Activated CD8-positive, alpha-beta memory T cell treated with anti-CD3 and anti-CD28 coated beads, Interleukin-2, amount 10 ng/mL, durations not matched to agents 7 days and 5 days (primary cell): ENCODE results near the gene BAIAP2. TPM values are rescaled to one million over a fixed set of nuclear protein-coding genes. Genes with fewer than 3 reads are reported as not detected.
"Not testable (repeated sequence)": the region's sequence is repeated elsewhere in the genome, so short reads cannot be mapped to it uniquely, and the experiment has no call there.

Source experiments
- ATAC-seq: fragments of 150-1000 bp; cut with Tn5 transposase; one replicate; pipeline ENCODE4 v1.10.0; 2021; ENCODE audit warnings: moderate library complexity
- CTCF ChIA-PET: fragments of 350-600 bp; sonication (Branson Sonifier 250); formaldehyde crosslinking; loops from one replicate; lab custom pipeline; 2021; ENCODE audit warnings: antibody characterized with exemption; lab: Charles Lee
- DNase-seq: peaks from one replicate; pipeline ENCODE4 v3.0.0-alpha.2; 2020
- H3K27ac Mint-ChIP-seq: one replicate; pipeline ENCODE4 v1.8.0; 2021; ENCODE audit warnings: mild to moderate bottlenecking, mixed read lengths
- H3K27me3 Mint-ChIP-seq: one replicate; pipeline ENCODE4 v1.8.0; 2021; ENCODE audit warnings: mixed read lengths
- H3K36me3 Mint-ChIP-seq: one replicate; pipeline ENCODE4 v1.8.0; 2021; ENCODE audit warnings: mild to moderate bottlenecking, mixed read lengths
- H3K4me1 Mint-ChIP-seq: one replicate; pipeline ENCODE4 v1.8.0; 2021; ENCODE audit warnings: mixed read lengths
- H3K4me3 Mint-ChIP-seq: one replicate; pipeline ENCODE4 v1.8.0; 2021; ENCODE audit warnings: mild to moderate bottlenecking, moderate library complexity, mixed read lengths
- H3K9me3 Mint-ChIP-seq: one replicate; pipeline ENCODE4 v1.8.0; 2022; ENCODE audit warnings: low read depth, mixed read lengths
- total RNA-seq, 2 experiments: library from RNA; stranded (reverse); gene quantifications; one replicate each; pipeline ENCODE4 v1.2.3, GENCODE V29; 2021

The BAIAP2 gene
- total RNA-seq, 2 experiments from 2014 or later, result 4.8 to 7.0 TPM

GRCh38 chr17:81030312-81030711 is 4.6 kb upstream of the BAIAP2 start:
- not testable (repeated sequence) for DNase-seq, H3K27ac Mint-ChIP-seq, H3K9me3 Mint-ChIP-seq, H3K4me1 Mint-ChIP-seq, H3K36me3 Mint-ChIP-seq, H3K4me3 Mint-ChIP-seq, ATAC-seq
- CTCF ChIA-PET, result interaction anchor here (0.8 kb wide), 1 partner anchor 13 kb away, joined by 3 read pairs; no protein-coding TSS in a partner anchor
- peaks cover 28% of the 10 kb centered on the region for H3K27me3 Mint-ChIP-seq

GRCh38 chr17:81030741-81031565 is 4.0 kb upstream of the BAIAP2 start:
- H3K27me3 Mint-ChIP-seq, result peaks cover 31% of the 10 kb centered on the region
- no peak overlapping the region for H3K27ac Mint-ChIP-seq
- ATAC-seq (no peak), DNase-seq (no peak)
- CTCF ChIA-PET, result interaction anchor here (0.6 to 1.6 kb wide), 2 partner anchors 42 to 66 kb away, joined by 3 read pairs; no protein-coding TSS in a partner anchor
- H3K4me1 Mint-ChIP-seq, result peaks cover 6% of the 10 kb centered on the region
- no peak overlapping the region for H3K4me3 Mint-ChIP-seq
- peaks cover 4% of the 10 kb centered on the region for H3K9me3 Mint-ChIP-seq
- H3K36me3 Mint-ChIP-seq, result no peaks in the 10 kb centered on the region

GRCh38 chr17:81031566-81032550 is 3.1 kb upstream of the BAIAP2 start:
- Mint-ChIP-seq H3K27me3 (peaks cover 37% of the 10 kb centered on the region), H3K4me1 (peaks cover 6% of the 10 kb centered on the region), H3K36me3 (no peaks in the 10 kb centered on the region), H3K27ac (no peak overlapping the region), H3K9me3 (peaks cover 2% of the 10 kb centered on the region), H3K4me3 (no peak overlapping the region)
- no peak for DNase-seq
- CTCF ChIA-PET, result interaction anchor here (0.6 to 3.9 kb wide), 3 partner anchors 9 to 66 kb away, joined by 3 to 21 read pairs (median 3); no protein-coding TSS in a partner anchor
- ATAC-seq, result no peak

- Mint-ChIP-seq H3K4me1 (peaks cover 6% of the 10 kb centered on the region), H3K27me3 (peaks cover 40% of the 10 kb centered on the region), H3K4me3 (no peak overlapping the region), H3K27ac (no peak overlapping the region), H3K9me3 (no peaks in the 10 kb centered on the region), H3K36me3 (no peaks in the 10 kb centered on the region)
- ATAC-seq (no peak), DNase-seq (no peak)
- CTCF ChIA-PET, result interaction anchor here (1.3 to 3.9 kb wide), 3 partner anchors 10 to 69 kb away, joined by 9 to 21 read pairs (median 9); no protein-coding TSS in a partner anchor
Observed at GRCh38 chr17:81032641-81033480, 2.1 kb upstream of the BAIAP2 start.

GRCh38 chr17:81033535-81034167 is 1.3 kb upstream of the BAIAP2 start:
- Mint-ChIP-seq H3K27ac (no peak overlapping the region), H3K36me3 (no peaks in the 10 kb centered on the region), H3K4me3 (peak overlapping the region; percentile 58), H3K27me3 (peaks cover 40% of the 10 kb centered on the region), H3K9me3 (no peaks in the 10 kb centered on the region), H3K4me1 (peaks cover 6% of the 10 kb centered on the region)
- DNase-seq (no peak), ATAC-seq (no peak)
- CTCF ChIA-PET, result interaction anchor here (1.3 to 3.9 kb wide), 3 partner anchors 10 to 68 kb away, joined by 9 to 21 read pairs (median 9); no protein-coding TSS in a partner anchor

- Mint-ChIP-seq H3K27ac (no peak overlapping the region), H3K4me1 (peaks cover 6% of the 10 kb centered on the region), H3K27me3 (peaks cover 40% of the 10 kb centered on the region), H3K4me3 (peak overlapping the region; percentile 58), H3K9me3 (no peaks in the 10 kb centered on the region), H3K36me3 (no peaks in the 10 kb centered on the region)
- CTCF ChIA-PET, result interaction anchor here (1.9 to 3.9 kb wide), 2 partner anchors 11 to 63 kb away, joined by 9 to 21 read pairs; no protein-coding TSS in a partner anchor
- DNase-seq, result no peak
- peak; percentile 34 for ATAC-seq
Observed at GRCh38 chr17:81034168-81034777, 678 bp upstream of the BAIAP2 start.

DNA sequence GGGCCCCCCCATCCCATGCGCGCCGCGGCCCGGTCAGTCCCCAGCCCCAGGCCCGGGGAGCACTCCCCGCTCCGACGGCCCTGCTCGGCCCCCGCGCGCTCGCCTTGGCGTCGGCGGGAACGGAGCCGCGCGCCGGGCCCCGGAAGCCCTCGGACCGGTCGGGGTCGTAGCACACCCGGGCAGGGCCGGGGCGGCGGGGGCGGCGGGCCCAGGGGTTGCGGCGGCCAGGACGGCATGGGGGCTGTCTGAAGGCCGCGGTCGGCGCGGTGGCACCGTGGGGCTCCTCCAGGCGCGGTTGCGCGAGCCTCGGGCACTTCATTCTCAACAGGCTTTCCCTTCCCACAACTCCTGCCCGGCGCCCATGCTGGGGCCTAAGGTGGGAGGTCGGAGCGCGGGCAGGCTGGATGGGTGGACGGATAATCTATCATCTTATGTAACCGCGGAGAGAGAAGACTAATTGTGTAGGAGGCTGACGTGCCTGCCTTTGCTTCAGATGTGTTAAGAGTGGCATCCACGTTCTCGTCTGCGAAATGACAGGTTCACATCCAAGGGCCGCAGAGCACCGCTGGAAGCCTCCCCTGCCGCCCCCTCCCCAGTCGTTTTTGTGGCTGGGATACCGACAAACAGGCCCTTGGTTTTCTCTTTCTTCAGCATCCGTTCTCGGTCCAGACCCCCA is 708 bp downstream of the BAIAP2 start:
- no peak for ATAC-seq
- Mint-ChIP-seq H3K27ac (no peak overlapping the region), H3K4me1 (peaks cover 6% of the 10 kb centered on the region), H3K36me3 (no peaks in the 10 kb centered on the region), H3K4me3 (peak overlapping the region; percentile 71), H3K9me3 (no peaks in the 10 kb centered on the region), H3K27me3 (peaks cover 40% of the 10 kb centered on the region)
- no peak for DNase-seq
- CTCF ChIA-PET, result interaction anchor here (1.0 to 3.9 kb wide), 3 partner anchors 13 to 67 kb away, joined by 3 to 21 read pairs (median 4); no protein-coding TSS in a partner anchor

GRCh38 chr17:81036197-81036941 is 1.4 kb downstream of the BAIAP2 start:
- Mint-ChIP-seq H3K9me3 (no peaks in the 10 kb centered on the region), H3K4me1 (peaks cover 6% of the 10 kb centered on the region), H3K4me3 (peak overlapping the region; percentile 71), H3K36me3 (no peaks in the 10 kb centered on the region), H3K27ac (no peak overlapping the region), H3K27me3 (peaks cover 40% of the 10 kb centered on the region)
- CTCF ChIA-PET, result interaction anchor here (0.9 to 3.4 kb wide), 6 partner anchors 13 to 66 kb away, joined by 3 to 15 read pairs (median 4); no protein-coding TSS in a partner anchor
- no peak for DNase-seq
- no peak for ATAC-seq

- H3K4me1 Mint-ChIP-seq, result peaks cover 6% of the 10 kb centered on the region
- peaks cover 36% of the 10 kb centered on the region for H3K27me3 Mint-ChIP-seq
- H3K36me3 Mint-ChIP-seq, result no peaks in the 10 kb centered on the region
- ATAC-seq, result no peak
- H3K27ac Mint-ChIP-seq, result no peak overlapping the region
- H3K9me3 Mint-ChIP-seq, result no peaks in the 10 kb centered on the region
- H3K4me3 Mint-ChIP-seq, result no peak overlapping the region
- CTCF ChIA-PET, result interaction anchor here (0.9 to 3.4 kb wide), 5 partner anchors 14 to 65 kb away, joined by 3 to 15 read pairs (median 3); no protein-coding TSS in a partner anchor
- no peak for DNase-seq
Observed at GRCh38 chr17:81037026-81037797, 2.3 kb downstream of the BAIAP2 start.
